ENCODE measurements around the gene WLS. TPM values are rescaled to one million over a fixed set of nuclear protein-coding genes. Genes with fewer than 3 reads are reported as not detected.
A peak's percentile ranks its signal among the peaks of the same experiment; 100 is the strongest.

WLS gene
- total RNA-seq, 1 experiment from 2014 or later = 26.7 TPM

DNA sequence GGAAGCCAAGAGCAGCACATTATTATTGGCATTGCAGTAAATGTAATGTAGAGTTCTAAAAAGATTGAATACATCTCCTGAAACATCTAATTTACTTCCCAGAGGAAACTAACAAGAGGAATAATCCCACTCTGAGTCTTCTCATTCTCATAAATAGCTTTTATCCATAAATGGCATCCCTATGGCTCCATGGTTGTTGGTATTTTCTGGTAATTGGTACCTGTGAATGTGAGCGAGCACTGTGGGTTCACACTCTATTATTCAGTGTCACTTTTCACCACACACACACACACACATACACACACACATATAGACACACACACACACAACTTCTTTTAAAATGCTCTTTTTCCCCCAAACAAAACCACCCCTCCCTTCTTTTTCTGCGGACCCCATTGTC lies 4.7 kb upstream of the WLS start:
- H3K9me3 ChIP-seq (replicated peaks) = no peaks in the 10 kb centered on the region

DNA sequence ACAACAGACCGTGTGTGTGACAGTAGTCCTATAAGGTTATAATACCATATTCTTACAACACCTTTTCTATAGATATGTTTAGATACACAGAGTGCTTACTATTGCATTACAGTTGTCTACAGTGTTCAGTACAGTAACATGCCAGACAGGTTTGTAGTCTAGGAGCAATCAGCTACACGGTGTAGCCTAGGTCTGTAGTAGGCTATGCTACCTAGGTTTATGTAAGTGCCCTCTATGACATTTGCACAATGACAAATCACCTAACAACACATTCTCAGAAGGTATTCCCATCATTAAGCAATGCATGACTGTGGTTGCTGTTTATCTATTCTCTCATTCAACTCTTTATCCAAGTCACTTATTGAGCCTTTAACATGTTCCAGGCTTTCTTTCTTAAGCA lies 1.8 kb upstream of the WLS start:
- Histone ChIP-seq H3K9me3 (replicated peaks) (no peaks in the 10 kb centered on the region), H3K36me3 (no peaks in the 10 kb centered on the region; the same call in 1 of the 2 replicates), H3K27ac (no peak overlapping the region), H3K27me3 (replicated peaks) (no peaks in the 10 kb centered on the region; the same call in 1 of the 2 replicates), H3K4me1 (replicated peaks) (peaks cover 20% of the 10 kb centered on the region), H3K4me3 (no peak overlapping the region)
- DNase-seq (ENCODE audit: low read depth in 1 of 2, low spot score in 2 of 2) = no peak

More for the DNA sequence above, 4.7 kb upstream of the WLS start:
- H3K27me3 ChIP-seq (replicated peaks) = no peaks in the 10 kb centered on the region; the same call in 1 of the 2 replicates
- no peak for DNase-seq (ENCODE audit: low read depth in 1 of 2, low spot score in 2 of 2)
- H3K36me3 ChIP-seq = no peaks in the 10 kb centered on the region; the same call in 1 of the 2 replicates
- H3K27ac ChIP-seq = no peak overlapping the region
- H3K4me1 ChIP-seq (replicated peaks) = peaks cover 6% of the 10 kb centered on the region
- H3K4me3 ChIP-seq = no peak overlapping the region

DNA sequence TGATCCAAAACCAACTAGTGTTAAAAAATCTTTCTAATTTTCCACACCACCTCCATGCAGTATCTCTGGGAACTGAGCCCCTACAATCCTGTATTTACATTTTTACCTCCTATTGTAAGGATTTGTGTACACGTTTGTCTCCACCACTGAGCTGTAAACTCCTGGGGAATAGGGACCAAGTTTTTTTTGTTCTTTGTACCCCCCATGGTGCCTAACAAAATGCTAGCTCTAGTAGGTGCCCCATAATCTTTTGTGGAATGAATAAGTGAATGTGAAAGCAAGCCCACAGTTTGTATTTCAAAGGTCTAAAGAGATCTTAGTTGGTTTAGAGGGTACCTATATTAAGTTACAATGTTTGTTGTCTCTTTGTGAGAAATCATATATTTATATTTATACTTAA lies 879 bp upstream of the WLS start:
- Histone ChIP-seq H3K4me3 (peak overlapping the region; percentile 56), H3K9me3 (replicated peaks) (no peaks in the 10 kb centered on the region), H3K27me3 (replicated peaks) (no peaks in the 10 kb centered on the region; the same call in 1 of the 2 replicates), H3K27ac (no peak overlapping the region), H3K36me3 (no peaks in the 10 kb centered on the region; the same call in 1 of the 2 replicates), H3K4me1 (replicated peaks) (peaks cover 20% of the 10 kb centered on the region)
- peak in 1 of 2 experiments; percentile 9 for DNase-seq (ENCODE audit: low read depth in 1 of 2, low spot score in 2 of 2)

DNA sequence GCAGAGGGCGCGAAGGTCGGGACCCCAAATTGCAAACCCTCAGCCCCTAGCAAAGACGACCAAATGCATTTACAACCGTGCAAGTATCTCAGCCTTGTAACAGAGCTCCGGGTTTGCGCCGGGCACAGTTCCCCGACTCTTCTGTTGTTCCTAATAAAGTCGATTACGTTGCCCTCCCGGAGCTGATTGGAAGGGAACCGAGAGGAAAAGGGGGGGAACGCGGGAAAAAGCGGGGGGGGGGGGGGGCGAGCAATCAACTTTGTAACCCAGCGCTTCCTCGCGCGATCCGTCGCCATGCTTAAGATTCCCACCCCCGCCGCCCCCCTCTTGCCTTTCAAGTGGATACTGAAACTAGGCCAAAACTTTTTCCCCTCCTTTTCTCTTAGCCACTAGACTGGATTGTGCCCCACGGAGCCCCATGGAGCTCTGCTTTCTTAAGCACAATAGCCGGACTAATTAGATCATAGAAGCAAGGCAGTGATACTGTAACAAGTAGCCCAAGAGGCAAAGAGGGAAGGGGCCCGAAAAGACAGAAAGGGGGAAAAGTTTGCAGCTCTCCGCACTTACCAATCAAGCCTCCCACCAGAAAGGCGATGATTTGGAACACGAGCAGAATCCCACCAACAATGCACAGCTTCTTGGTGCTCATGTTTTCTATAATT lies 565 bp downstream of the WLS start:
- DNase-seq (ENCODE audit: low read depth in 1 of 2, low spot score in 2 of 2) = peak; percentile 62 to 70
- Histone ChIP-seq H3K27ac (peak overlapping the region; percentile 24), H3K4me1 (replicated peaks) (peaks cover 20% of the 10 kb centered on the region), H3K4me3 (peak overlapping the region; percentile 56), H3K36me3 (no peaks in the 10 kb centered on the region; the same call in 1 of the 2 replicates), H3K9me3 (replicated peaks) (no peaks in the 10 kb centered on the region), H3K27me3 (replicated peaks) (no peaks in the 10 kb centered on the region; the same call in 1 of the 2 replicates)

DNA sequence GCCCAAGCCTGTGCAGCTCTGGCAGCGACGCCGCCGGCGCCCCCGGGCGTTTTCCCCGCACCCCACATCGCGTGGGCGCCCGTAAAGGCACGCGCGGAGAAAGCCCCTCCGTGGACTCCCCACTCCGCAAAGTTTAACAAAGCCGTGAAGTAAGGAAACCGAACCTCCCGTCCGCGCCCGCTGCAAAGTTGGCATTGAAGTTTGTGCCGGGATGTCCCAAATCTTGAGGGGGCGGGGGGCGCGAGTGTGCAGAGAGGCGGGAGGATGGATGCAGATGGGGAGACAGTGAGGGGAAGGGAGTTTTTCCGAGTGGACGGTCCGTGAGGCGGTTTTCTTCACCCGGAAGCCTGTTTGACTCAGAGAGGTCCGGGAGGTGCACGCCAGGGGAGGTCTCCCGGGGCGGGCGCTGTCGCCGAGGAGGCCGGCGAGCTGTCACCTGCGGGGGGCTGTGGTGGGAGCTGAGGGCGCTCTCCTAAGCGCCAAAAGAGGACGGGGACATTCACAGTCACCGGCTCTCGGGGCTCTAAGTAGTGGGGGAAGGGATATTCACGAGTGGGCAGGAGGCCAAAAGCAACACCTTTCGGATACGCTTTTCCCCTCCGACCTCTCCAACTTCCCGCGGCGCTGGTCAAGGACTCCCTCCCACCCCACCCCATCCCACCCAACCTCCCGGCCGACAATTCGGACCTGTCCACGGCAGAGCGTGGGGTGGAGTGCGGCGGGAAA lies 1.3 kb downstream of the WLS start:
- no peaks in the 10 kb centered on the region; the same call in 1 of the 2 replicates for H3K36me3 ChIP-seq
- H3K4me3 ChIP-seq = peak overlapping the region; percentile 56
- H3K27ac ChIP-seq = no peak overlapping the region
- peaks cover 20% of the 10 kb centered on the region for H3K4me1 ChIP-seq (replicated peaks)
- no peaks in the 10 kb centered on the region; the same call in 1 of the 2 replicates for H3K27me3 ChIP-seq (replicated peaks)
- DNase-seq (ENCODE audit: low read depth in 1 of 2, low spot score in 2 of 2) = peak; percentile 30 to 48
- no peaks in the 10 kb centered on the region for H3K9me3 ChIP-seq (replicated peaks)

DNA sequence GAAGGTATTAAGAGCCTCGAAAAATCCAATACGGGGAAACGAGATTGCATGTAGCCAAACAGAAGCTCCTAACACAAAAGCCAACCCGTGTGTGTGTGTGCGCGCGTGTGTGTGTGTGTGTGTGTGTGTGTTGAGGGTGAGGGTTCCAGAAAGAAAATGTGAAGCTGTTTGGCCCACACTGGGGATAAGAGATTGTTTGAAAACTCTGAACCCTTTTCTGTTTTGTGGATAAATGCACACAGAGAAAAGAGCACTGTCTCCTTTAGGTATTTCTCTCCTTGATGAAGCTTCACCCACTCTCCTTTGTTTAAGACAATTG lies 1.9 kb downstream of the WLS start:
- Histone ChIP-seq H3K36me3 (no peaks in the 10 kb centered on the region; the same call in 1 of the 2 replicates), H3K27ac (no peak overlapping the region), H3K27me3 (replicated peaks) (no peaks in the 10 kb centered on the region; the same call in 1 of the 2 replicates), H3K9me3 (replicated peaks) (no peaks in the 10 kb centered on the region), H3K4me3 (peak overlapping the region; percentile 56), H3K4me1 (replicated peaks) (peaks cover 20% of the 10 kb centered on the region)
- DNase-seq (ENCODE audit: low read depth in 1 of 2, low spot score in 2 of 2) = peak in 1 of 2 experiments; percentile 27

DNA sequence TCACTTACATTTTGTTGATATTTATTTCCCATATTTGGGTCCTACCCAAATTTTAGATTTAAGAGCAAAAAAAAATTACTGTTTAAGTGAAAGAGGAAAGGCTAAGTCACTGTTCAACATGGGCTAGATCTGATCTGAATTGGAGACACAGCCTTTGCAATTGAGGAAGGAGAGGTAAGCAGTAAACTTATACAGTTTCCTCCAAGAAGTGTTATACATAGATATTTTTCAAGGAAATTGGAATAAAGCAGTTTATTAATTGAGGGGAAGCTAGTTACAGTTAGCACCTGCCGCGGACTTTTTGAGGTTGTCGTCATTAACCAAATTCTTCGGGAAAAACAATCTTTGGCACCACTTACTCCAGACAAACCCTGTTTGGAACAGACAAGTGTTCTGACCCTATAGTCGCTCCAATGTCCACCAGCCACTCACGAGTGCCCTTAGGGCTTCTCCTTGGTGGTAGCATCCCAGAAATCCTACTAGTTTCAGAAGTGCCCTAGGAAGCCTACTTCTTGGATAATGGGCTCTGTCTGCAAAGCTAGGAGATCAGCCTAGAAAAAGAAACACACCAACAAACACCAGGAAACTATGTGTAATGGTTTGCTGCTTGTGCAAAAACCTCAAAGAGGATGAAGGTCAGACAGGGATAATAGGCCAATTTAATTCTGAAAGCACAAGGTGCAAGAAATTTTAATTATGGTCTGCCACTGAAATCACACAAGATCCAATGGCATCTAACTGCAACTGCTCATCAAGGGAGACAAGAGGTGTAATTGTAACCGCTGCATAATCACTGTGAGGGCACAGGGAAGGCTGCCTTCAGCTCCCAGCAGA lies 2.5 kb downstream of the WLS start:
- no peak for DNase-seq (ENCODE audit: low read depth in 1 of 2, low spot score in 2 of 2)
- Histone ChIP-seq H3K4me3 (no peak overlapping the region), H3K27ac (no peak overlapping the region), H3K27me3 (replicated peaks) (no peaks in the 10 kb centered on the region), H3K36me3 (no peaks in the 10 kb centered on the region; the same call in 1 of the 2 replicates), H3K9me3 (replicated peaks) (no peaks in the 10 kb centered on the region), H3K4me1 (replicated peaks) (peaks cover 20% of the 10 kb centered on the region)

DNA sequence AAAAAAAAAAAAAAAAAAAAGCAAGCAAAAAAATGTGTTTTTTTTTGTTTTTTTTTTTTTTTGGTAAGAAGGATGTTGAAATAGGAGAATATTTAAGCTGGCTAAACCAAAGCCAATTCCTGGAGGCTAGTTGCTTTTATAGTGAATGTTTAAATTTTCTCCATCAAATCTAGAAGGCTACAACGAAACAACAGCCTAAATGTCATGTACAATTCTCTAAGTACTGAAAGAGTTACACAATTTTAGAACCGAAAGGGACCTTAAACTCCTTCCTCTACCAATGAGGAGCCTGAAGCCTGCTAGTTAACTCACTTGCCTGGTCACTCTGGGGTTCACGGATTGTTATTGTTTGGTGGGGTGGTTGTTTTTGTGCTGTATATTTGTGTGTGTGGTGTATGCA lies 3.5 kb downstream of the WLS start:
- no peak for DNase-seq (ENCODE audit: low read depth in 1 of 2, low spot score in 2 of 2)
- H3K27ac ChIP-seq = no peak overlapping the region

DNA sequence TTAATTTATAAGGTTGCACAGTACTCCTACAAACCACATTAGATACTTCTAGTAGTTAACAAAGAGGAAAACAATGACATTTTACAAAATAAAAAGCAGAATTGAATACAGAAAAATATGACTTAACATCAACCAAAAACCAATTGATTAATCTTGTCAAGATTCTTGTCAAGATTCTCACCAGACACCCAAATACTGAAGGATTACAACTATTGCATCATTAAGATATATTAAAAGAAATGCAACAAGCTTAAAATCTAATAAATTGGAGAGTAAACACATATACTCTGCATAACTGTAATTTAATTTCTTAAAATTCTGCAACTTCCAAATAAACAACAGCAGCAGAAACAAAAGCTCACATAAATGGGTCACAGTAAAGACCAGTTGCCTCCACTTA lies 4.7 kb downstream of the WLS start:
- Histone ChIP-seq H3K36me3 (no peaks in the 10 kb centered on the region; the same call in 1 of the 2 replicates), H3K9me3 (replicated peaks) (no peaks in the 10 kb centered on the region), H3K4me3 (no peak overlapping the region), H3K27ac (no peak overlapping the region), H3K27me3 (replicated peaks) (no peaks in the 10 kb centered on the region), H3K4me1 (replicated peaks) (peaks cover 14% of the 10 kb centered on the region)
- DNase-seq (ENCODE audit: low read depth in 1 of 2, low spot score in 2 of 2) = no peak

More for the DNA sequence above, 3.5 kb downstream of the WLS start:
- H3K4me1 ChIP-seq (replicated peaks) = peaks cover 20% of the 10 kb centered on the region
- H3K9me3 ChIP-seq (replicated peaks) = no peaks in the 10 kb centered on the region
- H3K27me3 ChIP-seq (replicated peaks) = no peaks in the 10 kb centered on the region
- H3K4me3 ChIP-seq = no peak overlapping the region
- no peaks in the 10 kb centered on the region; the same call in 1 of the 2 replicates for H3K36me3 ChIP-seq

DNA sequence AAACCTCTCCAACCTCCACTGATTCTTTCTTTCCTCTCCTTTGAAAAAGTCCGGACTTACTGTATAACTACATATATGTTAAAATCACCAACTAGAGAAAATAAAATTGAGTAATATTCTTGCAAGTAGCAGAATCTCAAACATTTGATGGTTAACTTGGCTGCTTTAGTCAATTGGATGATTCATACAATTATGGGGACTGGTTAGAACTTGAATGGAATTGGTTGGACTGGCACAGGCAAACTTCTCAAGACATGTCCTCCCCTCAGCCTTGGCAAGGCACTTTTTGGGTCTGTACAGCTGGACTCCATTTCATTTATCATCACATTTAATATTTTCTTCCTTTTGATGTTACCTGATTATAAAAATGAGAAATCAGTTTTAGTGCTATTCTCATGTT lies 6.5 kb downstream of the WLS start:
- Histone ChIP-seq H3K4me1 (replicated peaks) (peaks cover 22% of the 10 kb centered on the region), H3K9me3 (replicated peaks) (no peaks in the 10 kb centered on the region), H3K27me3 (replicated peaks) (no peaks in the 10 kb centered on the region), H3K36me3 (no peaks in the 10 kb centered on the region), H3K27ac (no peak overlapping the region), H3K4me3 (no peak overlapping the region)
- no peak for DNase-seq (ENCODE audit: low read depth in 1 of 2, low spot score in 2 of 2)

DNA sequence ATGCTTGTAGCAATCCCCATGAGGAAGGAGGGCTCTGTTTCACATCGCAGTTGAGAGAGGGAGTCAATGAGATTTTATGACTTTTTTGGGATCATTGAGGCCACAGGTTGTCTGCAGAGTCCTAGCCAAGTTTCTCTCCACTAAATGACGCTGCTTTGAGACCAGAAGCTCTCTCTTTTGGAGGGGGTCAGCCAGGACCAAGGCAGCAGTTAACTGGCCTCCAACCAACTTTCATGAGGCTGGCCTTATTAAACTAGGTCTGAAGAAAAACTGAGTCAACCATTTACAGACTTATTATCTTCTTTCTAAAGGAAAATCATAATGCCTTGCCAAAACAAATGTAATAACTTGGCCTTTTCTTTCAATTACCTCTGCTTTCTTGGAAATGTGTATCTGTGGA lies 8.6 kb downstream of the WLS start:
- H3K9me3 ChIP-seq (replicated peaks) = no peaks in the 10 kb centered on the region
- H3K27ac ChIP-seq = no peak overlapping the region
- H3K27me3 ChIP-seq (replicated peaks) = no peaks in the 10 kb centered on the region
- peaks cover 12% of the 10 kb centered on the region for H3K4me1 ChIP-seq (replicated peaks)
- H3K4me3 ChIP-seq = no peak overlapping the region
- no peaks in the 10 kb centered on the region for H3K36me3 ChIP-seq
- no peak for DNase-seq (ENCODE audit: low read depth in 1 of 2, low spot score in 2 of 2)

DNA sequence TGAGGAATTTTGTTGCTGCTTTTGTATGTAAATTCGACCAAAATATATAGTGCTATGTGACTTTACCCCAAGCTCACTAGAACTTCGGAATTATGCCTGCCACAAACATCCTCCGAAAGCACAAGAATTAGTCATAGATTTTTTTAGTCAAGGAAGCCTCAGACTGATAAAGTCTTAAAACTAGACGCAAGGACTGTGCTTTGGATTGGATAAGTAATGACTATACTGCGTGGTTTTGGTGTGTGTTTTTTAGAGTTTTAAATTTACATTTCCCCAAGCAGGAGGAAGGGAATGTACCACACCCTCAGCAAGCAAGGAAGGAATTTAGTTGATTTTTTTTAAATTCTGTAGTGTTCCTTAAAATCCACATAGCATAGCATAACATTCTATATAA lies 10.3 kb downstream of the WLS start:
- Histone ChIP-seq H3K27ac (no peak overlapping the region), H3K4me3 (no peak overlapping the region)
- DNase-seq (ENCODE audit: low read depth in 1 of 2, low spot score in 2 of 2) = no peak

DNA sequence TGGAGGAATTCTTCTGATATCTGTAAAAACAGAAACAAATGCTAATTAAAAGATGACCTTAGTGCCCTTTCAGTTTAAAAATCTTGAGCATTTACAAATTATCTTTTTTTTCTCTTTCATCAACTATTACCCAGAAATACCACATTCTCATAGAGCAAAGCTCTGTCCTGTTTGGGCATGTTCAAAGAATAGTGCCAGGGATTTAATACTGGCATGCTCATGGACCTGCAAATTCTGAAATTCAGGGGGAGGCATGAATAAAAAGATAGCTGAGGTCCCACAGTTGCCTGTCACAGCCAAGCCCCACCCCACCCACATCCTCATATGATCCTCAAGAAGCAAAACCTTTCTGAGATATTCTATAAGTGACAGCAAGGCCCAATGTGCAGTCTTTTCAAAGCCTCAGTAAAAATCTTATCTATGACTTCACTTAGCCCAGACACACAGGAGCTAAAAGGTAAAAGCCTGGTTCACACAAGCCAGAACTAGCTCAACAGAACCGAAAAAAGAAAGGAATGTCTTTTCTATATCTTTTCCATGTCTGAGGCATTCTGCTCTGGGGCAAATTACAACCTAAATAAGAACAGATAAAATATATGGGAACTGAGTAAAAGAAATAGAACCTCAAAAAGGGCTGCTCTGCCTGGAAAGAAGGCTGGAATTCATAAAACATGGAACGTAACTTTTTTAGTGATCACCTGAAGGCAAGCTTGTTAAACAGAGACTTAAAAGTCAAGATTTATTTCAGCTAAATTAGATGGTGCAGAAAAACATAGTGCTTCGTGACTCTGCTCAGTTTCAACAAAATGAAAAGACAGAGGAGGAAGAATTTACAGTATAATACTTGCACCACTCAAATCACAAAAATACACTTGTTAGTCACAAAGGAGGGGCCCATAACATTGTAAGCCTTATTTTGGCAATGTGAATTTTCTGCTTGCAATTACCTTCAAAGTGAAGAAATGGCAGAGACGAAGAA lies 11.0 kb downstream of the WLS start:
- Histone ChIP-seq H3K4me1 (replicated peaks) (peaks cover 12% of the 10 kb centered on the region), H3K4me3 (no peak overlapping the region), H3K27me3 (replicated peaks) (no peaks in the 10 kb centered on the region), H3K27ac (no peak overlapping the region), H3K36me3 (no peaks in the 10 kb centered on the region), H3K9me3 (replicated peaks) (no peaks in the 10 kb centered on the region)
- DNase-seq (ENCODE audit: low read depth in 1 of 2, low spot score in 2 of 2) = no peak

More for the DNA sequence above, 10.3 kb downstream of the WLS start:
- Histone ChIP-seq H3K27me3 (replicated peaks) (no peaks in the 10 kb centered on the region), H3K36me3 (no peaks in the 10 kb centered on the region), H3K9me3 (replicated peaks) (no peaks in the 10 kb centered on the region), H3K4me1 (replicated peaks) (peaks cover 12% of the 10 kb centered on the region)
